GM21526 (cell line): ENCODE data around the gene LINC00632.
A peak's percentile ranks its signal among the peaks of the same experiment; 100 is the strongest.
"Not testable (repeated sequence)": the region's sequence is repeated elsewhere in the genome, so short reads cannot be mapped to it uniquely, and the experiment has no call there.

Source experiments
- ATAC-seq: cut with Tn5 transposase; IDR thresholded peaks from one replicate; pipeline ENCODE4 v1.9.1; 2021; ENCODE audit warnings: moderate library complexity; ENCODE audit not compliant: unreplicated experiment, low FRiP score

Gene LINC00632

DNA sequence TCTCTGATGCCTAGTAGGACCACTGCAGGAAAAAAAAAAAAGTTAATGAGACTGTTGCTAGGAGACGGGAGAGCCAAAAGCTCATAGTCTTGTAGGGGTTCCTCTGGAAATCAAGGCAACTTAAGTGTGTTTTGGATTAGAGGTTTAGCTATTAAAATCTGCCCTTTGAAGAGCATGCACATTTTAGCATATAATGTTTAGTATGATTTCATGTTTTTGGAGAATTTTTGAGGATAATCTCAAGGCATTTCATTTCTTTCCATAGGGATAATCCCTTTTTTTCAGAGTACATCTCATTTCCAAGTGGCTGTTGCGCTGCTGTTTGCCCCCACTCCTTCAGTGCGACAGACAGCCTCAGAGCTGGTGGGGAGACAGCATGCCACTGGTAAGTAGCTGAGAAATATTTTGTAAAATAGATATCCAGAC, at the start of gene LINC00632:
LINC00632 (plus strand) TSS at position 339 of the 426 bp plus-strand sequence.
- ATAC-seq: no peak

DNA sequence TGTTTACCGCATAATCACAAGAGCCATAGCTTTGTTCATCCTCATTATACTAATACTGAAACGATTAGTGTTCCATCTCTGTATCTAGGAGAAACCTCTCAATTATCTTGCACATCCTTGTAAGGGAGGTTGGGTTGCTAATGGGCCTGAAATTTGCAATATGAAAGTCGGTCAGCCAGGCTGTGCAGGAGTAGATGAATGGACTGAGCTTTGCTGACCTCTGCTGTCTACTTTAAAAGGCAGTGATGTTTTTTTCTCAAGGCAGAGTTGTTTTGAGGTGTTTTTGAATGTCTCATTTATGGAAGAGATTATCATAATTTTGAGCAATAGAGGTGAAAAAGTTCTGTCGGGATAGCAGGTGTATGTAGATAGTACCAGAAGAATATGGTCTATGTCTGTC, 47.9 kb upstream of the LINC00632 start:
- ATAC-seq: no peak

DNA sequence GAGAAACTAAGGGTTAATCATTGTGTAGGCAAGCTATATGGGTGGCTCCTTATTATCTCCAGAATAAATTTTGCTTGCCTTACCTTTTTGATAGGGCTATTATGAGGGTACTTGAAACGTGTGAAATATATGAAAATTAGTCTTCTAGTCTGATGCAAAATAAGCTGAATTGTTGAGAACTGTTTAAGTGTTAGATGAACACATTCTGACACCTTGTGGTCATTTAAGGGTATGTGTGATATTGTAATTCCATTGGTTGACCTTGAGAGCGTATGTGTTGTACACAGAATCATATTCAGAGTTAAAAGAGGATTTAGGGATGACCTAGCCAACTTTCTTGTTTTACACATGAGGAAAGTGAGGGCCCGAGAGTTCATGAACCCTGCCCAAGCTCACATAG, 44.6 kb upstream of the LINC00632 start:
- peak; percentile 61 for ATAC-seq

DNA sequence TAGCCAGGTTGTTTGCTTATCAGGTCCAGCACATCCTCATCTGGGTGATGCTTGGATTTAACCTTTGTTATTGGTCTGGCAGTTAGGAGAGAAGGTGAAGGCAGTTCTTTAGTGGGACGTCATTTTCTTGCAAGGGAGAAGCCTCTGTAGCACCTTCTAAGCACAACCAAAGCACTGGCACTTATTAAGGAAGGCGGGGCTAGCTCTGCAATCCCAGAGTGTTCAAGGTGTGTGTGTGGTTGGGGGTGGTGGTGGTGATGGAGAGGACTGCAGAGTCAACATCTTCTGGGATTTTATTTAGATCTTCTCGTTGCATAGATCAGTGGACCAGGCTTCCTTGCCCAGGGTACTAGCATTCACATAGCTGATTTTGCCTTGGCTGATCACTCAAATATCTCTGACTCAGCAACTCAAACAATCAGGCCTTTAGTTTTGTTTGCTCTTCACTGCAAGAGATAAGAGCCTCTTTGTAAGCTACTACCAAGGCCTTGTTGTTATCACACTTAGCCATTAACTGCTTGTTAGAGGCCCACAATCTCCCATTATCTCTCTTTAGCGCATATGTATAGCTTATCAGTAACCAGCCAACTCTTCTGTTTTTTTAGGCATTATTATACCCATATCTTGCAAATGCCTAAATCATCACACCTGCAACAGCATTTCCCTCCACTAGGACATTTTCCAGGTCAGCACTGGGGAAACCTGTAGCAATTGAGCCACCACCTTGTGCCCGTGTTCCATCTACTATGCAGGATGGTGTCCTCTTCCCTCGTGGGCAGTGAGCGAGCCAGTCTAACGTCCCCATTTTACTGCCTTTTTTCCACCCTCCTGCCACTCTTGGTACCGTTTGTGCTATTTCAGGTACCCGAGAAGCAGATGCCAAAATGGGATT, 36.5 kb upstream of the LINC00632 start:
- no peak for ATAC-seq

DNA sequence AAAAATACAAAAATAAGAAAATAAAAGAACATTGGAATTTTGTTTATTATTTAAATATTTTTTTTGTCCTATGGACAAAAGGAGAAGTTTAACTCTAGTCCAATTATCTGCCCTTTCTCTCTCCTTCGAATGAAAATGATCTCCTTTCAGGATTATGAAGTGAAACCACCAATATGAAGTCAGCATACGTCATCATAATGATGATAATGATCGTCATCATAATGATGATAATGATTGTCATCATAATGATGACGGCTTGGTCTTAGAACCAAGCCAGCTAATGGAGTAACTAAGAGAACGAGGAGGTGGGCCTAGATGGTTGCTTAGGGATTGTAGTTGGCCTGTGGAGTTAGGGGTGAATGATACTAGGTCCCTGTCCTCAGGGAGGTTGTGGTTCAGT, 21.9 kb upstream of the LINC00632 start:
- no peak for ATAC-seq

DNA sequence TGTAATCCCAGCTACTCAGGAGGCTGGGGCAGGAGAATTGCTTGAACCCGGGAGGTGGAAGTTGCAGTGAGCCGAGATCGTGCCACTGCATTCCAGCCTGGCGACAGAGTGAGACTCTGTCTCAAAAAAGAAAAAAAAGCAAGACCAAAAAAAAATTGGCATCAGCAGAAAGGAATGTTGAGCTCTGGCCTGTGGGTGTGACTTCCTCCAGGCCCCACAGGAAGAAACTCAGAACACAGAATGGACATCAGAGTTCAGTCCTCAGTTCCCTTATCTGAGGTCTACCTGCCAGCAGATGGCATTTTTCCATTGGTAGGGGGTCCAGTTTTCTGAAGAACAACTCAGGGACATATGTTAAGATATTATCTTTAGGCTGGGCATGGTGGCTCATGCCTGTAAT, 18.0 kb upstream of the LINC00632 start:
- ATAC-seq: not testable (repeated sequence)

DNA sequence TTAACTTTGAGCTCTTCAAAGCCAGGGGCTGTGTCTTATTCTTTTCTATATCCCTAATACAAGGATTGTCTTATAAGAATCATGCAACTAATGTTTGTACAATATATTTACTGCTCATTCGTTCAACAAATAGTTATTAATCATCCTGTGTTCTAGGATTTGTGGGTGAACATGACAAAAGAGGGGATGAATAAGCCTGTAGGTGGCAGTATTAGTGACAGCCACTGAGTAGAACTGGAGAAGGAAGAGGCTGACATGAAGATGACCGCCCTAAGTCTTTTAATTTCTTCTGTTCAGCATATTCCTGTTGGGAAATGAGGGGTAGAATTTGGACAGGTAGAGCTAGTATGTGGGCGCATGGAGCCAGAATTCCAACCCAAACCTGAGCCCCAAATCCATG, 11.9 kb upstream of the LINC00632 start:
- no peak for ATAC-seq

DNA sequence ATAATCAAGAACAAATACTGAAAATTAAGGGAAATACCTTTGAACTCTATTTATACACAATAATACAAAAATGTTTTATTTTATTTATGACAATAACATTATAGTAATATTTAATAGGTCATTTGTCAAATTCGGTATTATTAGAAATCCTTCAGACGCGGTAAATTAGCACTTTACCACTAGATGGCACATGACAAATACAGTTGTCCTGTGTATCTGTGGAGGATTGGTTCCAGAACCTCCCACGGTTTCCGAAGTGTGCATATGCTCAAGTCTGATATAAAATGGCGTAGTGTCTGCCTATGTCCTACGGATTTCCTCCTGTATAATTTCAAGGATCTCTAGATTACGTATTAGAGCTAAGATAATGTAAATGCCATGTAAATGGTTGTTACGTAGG, 8.1 kb upstream of the LINC00632 start:
- no peak for ATAC-seq

DNA sequence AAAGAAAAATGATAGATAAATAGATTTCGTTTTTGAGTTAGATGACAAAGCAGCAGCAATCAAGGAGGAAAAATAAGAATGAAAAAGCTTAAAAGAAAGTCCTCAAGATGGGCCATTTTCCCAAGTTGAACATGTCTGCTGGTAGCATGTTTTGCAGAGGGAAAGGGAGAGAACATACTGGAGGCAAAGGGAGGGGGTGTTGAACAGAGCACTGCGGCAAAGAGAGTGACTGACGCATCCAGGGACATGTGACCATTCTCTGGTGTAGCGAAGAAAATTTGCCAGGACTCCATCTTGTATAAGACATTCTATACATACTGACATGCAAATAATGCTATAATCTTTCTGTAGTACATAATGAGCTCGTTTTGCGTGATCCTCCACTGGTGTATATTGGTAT, 1.2 kb downstream of the LINC00632 start:
- no peak for ATAC-seq

DNA sequence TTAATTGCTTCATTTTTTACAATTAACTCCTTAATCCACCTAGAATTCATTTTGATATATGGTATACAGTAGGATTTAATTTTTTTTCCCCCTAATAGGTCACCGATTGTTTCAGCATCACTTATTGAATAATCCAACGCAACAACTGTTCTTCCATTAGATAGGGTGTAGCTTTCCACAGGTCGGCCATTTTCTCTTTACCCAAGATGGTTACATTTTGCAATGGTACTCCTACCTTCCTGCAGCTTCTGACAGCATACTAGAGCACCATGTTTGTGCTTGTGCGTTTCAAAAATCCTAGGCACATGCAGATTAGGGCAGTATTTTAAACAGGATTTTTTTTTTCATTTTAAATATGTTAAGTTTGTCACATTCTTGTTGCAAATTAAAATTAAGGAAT, 2.3 kb downstream of the LINC00632 start:
- no peak for ATAC-seq

DNA sequence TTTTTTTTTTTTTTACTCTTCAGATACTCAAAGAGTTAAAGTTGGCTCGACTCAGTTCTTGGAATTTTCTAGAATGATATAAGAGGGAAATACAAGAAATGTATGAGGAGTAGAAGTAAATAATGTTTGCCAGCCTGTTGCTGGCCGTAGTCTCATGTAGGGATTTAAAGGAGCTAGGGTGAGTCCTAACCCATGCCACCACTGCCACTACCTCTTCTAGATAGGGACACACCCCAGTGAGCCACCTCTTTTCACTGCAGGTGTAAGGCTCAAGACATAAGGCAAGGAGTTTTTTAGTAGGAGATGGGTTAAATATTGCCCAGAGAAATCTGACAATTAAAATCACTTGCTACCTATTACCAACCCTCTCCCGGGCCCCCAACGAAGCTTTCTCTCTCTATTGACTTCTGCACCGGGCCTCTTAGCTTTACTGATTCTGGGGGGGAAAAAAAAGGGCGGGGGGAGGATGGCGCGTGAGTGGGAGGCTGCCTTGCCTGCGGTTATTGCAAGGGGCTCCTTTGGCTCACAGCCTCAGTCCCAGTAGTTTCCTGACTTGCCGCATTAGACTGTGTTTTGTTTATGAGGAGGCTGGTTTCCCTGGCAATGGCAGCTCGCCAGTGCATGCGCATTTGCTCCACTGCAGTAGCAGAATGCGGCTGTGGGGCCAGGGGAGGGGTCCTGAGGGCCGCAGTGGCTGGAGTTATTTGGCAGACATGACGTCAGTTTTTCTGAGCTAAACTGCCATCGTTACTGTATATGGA, 3.0 kb downstream of the LINC00632 start:
- no peak for ATAC-seq

DNA sequence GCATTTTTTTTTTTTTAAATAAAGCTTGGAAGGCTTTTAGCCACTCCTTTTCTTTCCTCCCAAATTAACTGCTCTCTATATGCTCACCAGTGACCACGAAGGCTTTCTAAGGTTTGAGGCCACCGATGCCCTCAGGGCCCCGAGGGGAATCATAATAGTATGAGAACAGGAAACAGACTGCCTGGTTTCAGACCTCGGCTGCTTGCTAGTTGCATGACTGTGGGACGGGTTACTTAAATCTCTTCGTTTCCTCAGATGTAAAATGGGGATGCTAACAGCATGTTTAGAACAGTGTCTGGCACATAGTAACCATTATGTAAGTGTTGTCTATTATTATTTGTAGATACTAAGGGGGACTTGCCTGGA, 3.6 kb downstream of the LINC00632 start:
- ATAC-seq: no peak

DNA sequence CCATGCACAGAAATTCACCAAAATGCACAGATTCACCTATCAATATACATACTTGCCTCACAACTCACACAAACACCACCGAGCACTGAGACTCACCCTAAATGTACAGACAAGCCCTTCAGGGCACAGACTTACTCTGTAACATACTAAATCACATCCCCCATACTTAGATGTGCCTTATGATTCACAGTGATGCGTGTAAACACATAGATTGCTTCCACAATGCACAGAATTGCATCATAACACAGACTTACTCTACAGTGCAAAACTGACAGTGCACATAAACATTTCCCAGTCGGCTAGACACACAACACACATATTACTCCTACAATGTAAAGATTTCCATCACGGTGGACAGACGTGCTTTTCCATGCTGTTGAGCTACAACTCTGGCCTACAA, 6.2 kb downstream of the LINC00632 start:
- no peak for ATAC-seq

DNA sequence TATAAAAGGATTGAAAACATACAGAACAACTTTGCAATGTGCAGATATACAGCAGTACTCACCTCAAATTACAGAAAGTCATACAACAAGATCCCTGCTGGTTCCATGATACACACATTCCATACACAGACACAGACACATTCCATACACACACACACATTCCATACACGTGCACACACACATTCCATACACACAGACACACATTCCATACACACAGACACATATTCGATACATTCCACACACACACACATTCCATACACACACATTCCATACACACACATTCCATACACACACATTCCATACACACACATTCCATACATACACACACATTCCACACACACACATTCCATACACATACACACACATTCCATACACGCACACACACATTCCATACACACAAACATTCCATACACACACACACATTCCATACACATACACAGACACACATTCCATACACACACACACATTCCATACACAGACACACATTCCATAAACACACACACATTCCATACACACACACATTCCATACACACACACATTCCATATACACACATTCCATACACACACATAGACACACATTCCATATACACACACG, 13.7 kb downstream of the LINC00632 start:
- ATAC-seq: no peak

DNA sequence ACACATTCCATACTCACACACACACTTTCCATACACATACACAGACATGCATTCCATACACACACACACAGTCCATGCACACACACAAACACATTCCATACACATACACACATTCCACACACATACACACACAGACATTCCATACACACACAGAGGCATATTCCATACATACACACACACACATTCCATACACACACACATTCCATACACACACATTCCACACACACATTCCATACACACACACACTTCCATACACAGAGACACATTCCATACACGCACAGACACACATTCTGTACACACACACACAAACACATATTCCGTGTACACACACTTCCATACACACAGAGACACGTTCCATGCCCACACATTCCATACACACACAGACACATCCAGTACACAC, 14.8 kb downstream of the LINC00632 start:
- no peak for ATAC-seq

DNA sequence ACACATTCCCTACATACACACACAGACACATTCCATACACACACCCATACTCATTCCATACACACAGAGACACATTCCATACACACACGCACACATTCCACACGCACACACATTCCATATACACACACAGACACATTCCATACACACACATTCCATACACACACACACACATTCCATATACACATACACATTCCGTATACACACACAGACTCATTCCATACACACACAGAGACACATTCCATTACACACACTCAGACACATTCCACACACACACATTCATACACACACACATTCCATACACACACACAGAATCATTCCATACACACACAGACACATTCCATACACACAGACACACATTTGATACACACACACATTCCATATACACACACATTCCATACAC, 15.2 kb downstream of the LINC00632 start:
- ATAC-seq: no peak

DNA sequence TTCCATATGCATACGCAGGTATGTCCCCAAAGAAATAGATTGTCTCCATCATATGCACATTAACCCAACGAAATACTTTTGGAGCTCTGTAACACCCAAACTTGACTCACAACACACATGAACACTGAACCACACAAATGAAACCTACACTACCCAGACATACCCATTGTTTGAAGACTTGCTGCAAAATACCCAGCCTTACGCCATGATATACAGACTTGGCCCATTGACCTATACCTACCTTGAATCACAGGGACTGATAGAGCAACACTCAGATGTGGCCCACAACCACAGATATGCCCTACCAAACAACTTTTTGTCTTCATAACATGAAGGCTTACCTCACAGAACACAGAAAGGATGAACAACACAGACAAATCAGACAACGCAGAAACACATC, 15.9 kb downstream of the LINC00632 start:
- ATAC-seq: no peak

DNA sequence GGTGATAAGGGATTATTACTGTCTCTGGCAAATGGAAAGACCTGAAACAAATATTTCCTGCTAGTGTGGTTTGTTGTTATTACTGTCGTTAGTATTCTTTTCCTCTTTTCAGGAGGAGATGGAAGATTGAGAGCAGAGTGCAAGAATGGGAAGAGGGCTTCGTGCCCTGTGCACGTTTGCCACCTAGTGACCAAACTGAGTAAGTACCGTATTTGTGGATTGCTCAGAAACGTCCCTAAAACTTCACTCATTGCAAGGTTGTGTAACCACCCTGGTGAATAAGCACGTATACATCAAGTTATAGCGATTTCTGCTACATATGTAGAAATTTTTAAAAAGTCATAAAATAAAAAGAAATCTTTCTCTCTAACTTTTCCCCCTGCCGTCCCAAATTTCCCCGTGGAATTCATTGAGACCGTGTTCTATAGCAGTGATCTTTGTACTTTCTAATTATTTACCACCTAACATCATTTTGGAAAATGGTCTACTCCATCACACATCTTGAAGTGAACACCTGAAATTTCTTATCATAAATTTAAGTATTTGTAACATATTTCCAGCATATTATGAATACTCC, 24.3 kb downstream of the LINC00632 start:
- ATAC-seq: peak; percentile 90

DNA sequence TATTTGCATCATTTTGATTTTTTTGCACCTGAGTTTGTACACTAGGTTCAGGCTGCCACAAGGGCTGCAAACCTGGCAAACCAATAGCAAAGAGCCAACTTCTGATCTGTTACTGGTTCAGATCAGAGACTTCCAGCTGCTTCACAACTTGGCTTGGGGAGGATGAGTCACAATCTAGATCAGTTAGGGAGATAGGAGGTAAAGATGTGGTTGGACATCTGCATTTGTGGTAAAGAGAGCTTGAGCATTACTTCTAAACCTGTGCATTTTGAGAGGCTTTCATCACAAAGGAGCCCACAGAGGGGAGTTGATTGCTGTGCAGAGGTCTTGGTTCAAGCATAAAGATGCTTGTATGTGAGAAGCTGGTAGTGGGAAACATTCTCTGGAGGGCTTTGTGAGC, 34.5 kb downstream of the LINC00632 start:
- no peak for ATAC-seq

DNA sequence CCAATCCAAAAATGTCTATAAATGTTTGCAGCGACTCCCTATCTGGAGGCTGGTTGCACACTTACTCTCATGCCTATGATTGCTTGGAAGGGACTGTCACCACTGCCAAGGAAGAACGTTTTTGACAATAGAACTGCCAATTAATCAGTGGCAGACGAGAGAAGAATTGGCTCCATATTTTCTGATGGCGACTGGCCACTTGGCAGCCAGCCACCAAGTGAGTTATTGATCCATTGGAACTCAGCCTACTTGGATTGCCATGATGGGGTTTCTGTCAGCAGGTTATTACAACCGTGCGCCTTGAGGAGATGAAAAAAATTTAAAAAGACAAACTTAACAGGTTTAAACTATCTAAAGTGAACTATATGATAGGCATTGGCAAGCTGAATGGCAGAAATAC, 47.4 kb downstream of the LINC00632 start:
- no peak for ATAC-seq

DNA sequence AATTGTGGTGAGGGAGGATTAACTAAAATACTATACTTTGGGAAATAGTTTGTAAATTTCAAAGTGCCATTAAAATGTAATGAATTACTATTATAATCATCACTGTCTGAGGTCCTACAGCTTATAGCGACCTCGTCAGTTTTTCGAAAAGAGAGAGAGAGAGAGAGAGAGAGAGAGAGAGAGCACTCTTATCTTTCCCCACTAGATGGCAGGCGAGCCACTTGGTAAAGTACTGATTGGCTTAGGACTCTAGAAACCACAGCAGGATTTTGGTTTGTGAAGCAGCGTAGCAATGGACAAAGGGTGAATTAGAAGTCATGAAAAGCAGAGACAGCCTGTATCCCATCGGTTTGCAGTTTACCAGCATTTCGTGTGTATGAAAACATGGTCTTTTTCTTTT, 52.5 kb downstream of the LINC00632 start:
- ATAC-seq: peak; percentile 87
